Lower leg skin (tissue), 4 donors: ENCODE measurements around the gene RBM47. TPM values are rescaled to one million over a fixed set of nuclear protein-coding genes. Genes with fewer than 3 reads are reported as not detected.

Source experiments
- DNase-seq, 2 donors: peaks; one replicate each; pipeline ENCODE4 v3.0.0-alpha.2; 2019; ENCODE audit warnings: low spot score in 2 of 2
- H3K4me3 ChIP-seq: fragments of 200-600 bp; sonication (generic); 2 replicates; pipeline ENCODE4 v1.5.1; 2017; ENCODE audit warnings: mild to moderate bottlenecking, low read depth; ENCODE audit not compliant: poor library complexity, severe bottlenecking
- POLR2A ChIP-seq, 2 donors: fragments of 450-650 bp; IDR thresholded peaks; one replicate each; pipeline ENCODE4 v1.6.1; 2016 to 2017; ENCODE audit warnings: antibody characterized with exemption in 2 of 2, mild to moderate bottlenecking in 1 of 2, moderate library complexity in 1 of 2
- WGBS, 2 donors: methylation state at CpG; one replicate each; pipeline ENCODE4 v1.1.5; 2018; 5-methylcytosine and 5-hydroxymethylcytosine counted together
- intact Hi-C: fragments of 100-400 bp; cut with DNase I; formaldehyde crosslinking; loops from one replicate; pipeline ENCODE4 v1.15.0; 2023; ENCODE audit warnings: low total_unique reads
- total RNA-seq, 4 donors: library from RNA; depleted of rRNA; stranded (reverse); fragments of >200 nt; gene quantifications; one replicate each; pipeline ENCODE4 v1.1.0, GENCODE V29; 2016
- TF ChIP-seq, protein P1 (sequence below), 3 donors: fragments of 450-650 bp; IDR thresholded peaks; one replicate each; pipeline ENCODE4 v1.5.1; 2016; ENCODE audit warnings: antibody characterized with exemption in 3 of 3, mild to moderate bottlenecking in 3 of 3, moderate library complexity in 2 of 3

Gene RBM47
- total RNA-seq, 4 donors from 2014 or later = 38.4 to 73.8 (median 46.9) TPM

GRCh38 chr4:40573593-40574311 is 55.9 kb downstream of the RBM47 start:
- no peak overlapping the region for H3K4me3 ChIP-seq
- intact Hi-C loops = no loop called here
- no peak for TF ChIP-seq POLR2A (IDR thresholded peaks at IDR 0.05)
- TF ChIP-seq, protein P1, sequence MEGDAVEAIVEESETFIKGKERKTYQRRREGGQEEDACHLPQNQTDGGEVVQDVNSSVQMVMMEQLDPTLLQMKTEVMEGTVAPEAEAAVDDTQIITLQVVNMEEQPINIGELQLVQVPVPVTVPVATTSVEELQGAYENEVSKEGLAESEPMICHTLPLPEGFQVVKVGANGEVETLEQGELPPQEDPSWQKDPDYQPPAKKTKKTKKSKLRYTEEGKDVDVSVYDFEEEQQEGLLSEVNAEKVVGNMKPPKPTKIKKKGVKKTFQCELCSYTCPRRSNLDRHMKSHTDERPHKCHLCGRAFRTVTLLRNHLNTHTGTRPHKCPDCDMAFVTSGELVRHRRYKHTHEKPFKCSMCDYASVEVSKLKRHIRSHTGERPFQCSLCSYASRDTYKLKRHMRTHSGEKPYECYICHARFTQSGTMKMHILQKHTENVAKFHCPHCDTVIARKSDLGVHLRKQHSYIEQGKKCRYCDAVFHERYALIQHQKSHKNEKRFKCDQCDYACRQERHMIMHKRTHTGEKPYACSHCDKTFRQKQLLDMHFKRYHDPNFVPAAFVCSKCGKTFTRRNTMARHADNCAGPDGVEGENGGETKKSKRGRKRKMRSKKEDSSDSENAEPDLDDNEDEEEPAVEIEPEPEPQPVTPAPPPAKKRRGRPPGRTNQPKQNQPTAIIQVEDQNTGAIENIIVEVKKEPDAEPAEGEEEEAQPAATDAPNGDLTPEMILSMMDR (IDR thresholded peaks at IDR 0.05) = no peak
- 64 to 72% methylated on average over 6 of the region's 6 CpGs for WGBS, 2 donors
- DNase-seq = no peak

DNA sequence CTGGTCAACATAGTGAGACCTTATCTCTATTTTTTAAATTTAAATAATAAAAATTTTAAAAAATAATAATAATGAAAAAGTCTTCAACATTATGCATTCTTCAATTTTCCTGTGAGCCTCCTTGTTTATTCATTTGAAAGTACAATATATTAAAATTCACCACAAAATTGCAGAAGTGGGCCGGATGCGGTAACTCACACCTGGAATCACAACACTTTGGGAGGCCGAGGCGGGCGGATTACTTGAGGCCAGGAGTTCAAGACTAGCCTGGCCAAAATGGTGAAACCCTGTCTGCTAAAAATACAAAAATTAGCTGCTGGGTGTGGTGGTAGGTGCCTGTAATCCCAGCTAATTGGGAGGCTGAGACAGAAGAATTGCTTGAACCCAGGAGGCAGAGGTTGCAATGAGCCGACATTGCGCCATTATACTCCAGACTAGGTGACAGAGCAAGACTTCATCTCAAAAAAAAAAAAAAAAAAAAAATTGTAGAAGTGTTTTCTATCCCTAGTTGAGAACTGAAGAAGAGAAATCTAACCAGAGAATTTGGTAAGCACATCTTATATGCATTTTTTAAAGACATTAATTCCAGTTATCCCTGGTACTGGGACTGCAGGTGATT is 56.9 kb downstream of the RBM47 start:
- TF ChIP-seq, protein P1 (IDR thresholded peaks at IDR 0.05) = no peak
- no peak for TF ChIP-seq POLR2A (IDR thresholded peaks at IDR 0.05)
- intact Hi-C loops = no loop called here
- no peak for DNase-seq
- H3K4me3 ChIP-seq = no peak overlapping the region
- 81 to 91% methylated on average over 7 of the region's 7 CpGs for WGBS, 2 donors

DNA sequence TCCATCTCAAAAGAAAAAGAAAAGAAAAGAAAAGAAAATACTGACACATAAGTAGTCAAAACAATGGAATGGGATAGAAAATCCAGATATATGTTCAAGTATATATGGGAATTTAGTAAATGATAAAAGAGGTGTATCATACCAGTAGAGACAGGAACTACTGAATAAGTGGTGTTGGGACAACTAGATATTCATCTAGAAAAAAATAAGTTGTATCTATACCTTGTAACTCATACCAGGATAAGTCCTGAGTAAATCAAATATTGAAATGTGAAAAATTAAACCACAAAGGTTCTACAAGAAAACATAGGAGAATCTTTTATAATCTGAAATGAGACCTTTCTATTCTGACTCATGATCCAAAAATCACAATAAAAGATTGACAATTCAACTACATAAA is 58.5 kb downstream of the RBM47 start:
- TF ChIP-seq, protein P1 (IDR thresholded peaks at IDR 0.05) = no peak
- intact Hi-C loops = no loop called here
- no peak overlapping the region for H3K4me3 ChIP-seq
- no peak for DNase-seq

DNA sequence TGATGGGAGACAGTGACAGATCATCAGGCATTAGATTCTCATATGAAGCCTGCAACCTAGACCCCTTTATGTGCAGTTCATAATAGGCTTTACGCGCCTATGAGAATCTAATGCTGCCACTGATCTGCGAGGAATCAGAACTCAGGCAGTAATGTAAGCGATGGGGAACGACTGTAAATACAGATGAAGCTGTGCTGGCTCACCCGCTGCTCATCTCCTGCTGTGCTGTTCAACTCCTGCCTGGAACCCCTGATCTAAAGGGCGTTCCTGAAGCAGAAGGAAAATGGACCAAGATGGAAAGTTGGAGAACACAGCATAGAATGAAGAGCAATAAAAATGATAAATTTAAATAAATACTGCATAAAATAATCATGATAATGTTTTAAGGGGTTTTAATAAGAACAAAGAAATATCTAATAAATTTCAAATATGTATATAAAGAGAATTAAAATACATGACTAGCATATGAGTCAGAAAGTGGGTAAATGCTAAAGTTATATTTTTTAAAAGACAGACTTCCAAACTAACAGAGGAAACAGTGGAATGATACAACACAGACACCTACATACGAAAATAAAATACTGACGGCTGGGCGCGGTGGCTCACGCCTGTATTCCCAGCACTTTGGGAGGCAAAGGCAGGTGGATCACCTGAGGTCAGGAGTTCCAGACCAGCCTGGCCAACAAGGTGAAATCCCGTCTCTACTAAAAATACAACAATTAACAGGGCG is 59.2 kb downstream of the RBM47 start:
- no peak for TF ChIP-seq POLR2A (IDR thresholded peaks at IDR 0.05)
- TF ChIP-seq, protein P1 (IDR thresholded peaks at IDR 0.05) = no peak
- no peak for DNase-seq
- intact Hi-C loops = no loop called here
- H3K4me3 ChIP-seq = no peak overlapping the region
- WGBS, 2 donors = 91 to 95% methylated on average over 14 of the region's 14 CpGs

GRCh38 chr4:40564815-40565483 is 64.7 kb downstream of the RBM47 start:
- 69 to 74% methylated on average over 5 of the region's 5 CpGs for WGBS, 2 donors
- no peak overlapping the region for H3K4me3 ChIP-seq
- no peak for TF ChIP-seq POLR2A (IDR thresholded peaks at IDR 0.05)
- TF ChIP-seq, protein P1 (IDR thresholded peaks at IDR 0.05) = no peak
- DNase-seq = no peak
- intact Hi-C loops = no loop called here
